Measurements from ENCODE around the gene CACNB2. TPM values are rescaled to one million over a fixed set of nuclear protein-coding genes. Genes with fewer than 3 reads are reported as not detected.

Gene CACNB2
- total RNA-seq, 2 experiments from 2014 or later, result not detected

DNA sequence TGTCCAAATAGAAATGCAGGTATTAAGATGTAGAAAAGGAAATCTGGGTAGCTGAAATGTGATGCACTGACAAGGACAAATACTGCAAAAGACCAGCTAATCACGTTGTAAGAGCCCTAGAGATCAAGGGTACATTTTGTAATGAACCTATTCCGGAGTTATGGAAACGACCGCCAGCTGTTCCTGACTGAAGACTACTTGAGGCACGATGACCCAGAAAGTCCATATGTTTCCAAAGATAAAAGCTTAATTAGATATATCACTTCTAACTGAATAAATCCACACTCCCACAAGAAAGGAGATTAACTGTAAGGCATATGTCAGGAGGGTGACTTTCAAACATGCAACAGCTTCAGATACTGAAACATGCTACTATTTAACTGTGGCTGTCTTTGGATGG is 257.7 kb downstream of the CACNB2 start:
- Mint-ChIP-seq H3K36me3 (ENCODE audit: low read depth) (no peaks in the 10 kb centered on the region), H3K27ac (no peak overlapping the region), H3K4me1 (peaks cover 9% of the 10 kb centered on the region), H3K4me3 (no peak overlapping the region), H3K9me3 (ENCODE audit: low read depth) (no peaks in the 10 kb centered on the region), H3K27me3 (peaks cover 5% of the 10 kb centered on the region)
- no peak for DNase-seq
- ChIA-PET CTCF (no interaction called here), POLR2A (no interaction called here)
- ATAC-seq, result no peak
- intact Hi-C loops (cut with DNase I, micrococcal nuclease), result no loop called here

DNA sequence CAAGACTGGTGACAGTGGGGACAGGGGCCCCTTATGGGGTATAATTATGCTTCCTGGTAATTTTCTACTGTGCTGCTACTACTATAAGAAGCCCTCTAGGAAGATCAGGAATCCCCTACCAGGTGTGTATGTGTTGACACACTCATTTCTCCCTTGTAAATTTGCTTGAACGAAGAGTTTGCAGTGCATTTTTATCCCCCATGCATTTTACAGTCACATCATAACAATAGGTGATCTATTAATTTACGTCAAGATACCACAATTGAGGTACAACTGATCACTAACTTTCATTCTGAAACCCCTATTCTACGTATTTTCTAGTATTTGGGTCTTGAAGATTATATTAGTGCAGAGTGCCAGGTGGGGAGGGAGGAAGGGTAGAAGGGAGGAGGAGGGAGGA is 258.9 kb downstream of the CACNB2 start:
- POLR2A ChIA-PET, result no interaction called here
- H3K4me1 Mint-ChIP-seq, result peaks cover 9% of the 10 kb centered on the region
- no peaks in the 10 kb centered on the region for H3K36me3 Mint-ChIP-seq (ENCODE audit: low read depth)
- no peaks in the 10 kb centered on the region for H3K9me3 Mint-ChIP-seq (ENCODE audit: low read depth)
- DNase-seq (no peak), ATAC-seq (no peak)
- peaks cover 5% of the 10 kb centered on the region for H3K27me3 Mint-ChIP-seq
- intact Hi-C loops (cut with DNase I, micrococcal nuclease), result no loop called here
- H3K27ac Mint-ChIP-seq, result no peak overlapping the region
- no peak overlapping the region for H3K4me3 Mint-ChIP-seq
- CTCF ChIA-PET, result interaction anchor here (0.6 kb wide), 1 partner anchor 1024 kb away, joined by 3 read pairs; no protein-coding TSS in a partner anchor

DNA sequence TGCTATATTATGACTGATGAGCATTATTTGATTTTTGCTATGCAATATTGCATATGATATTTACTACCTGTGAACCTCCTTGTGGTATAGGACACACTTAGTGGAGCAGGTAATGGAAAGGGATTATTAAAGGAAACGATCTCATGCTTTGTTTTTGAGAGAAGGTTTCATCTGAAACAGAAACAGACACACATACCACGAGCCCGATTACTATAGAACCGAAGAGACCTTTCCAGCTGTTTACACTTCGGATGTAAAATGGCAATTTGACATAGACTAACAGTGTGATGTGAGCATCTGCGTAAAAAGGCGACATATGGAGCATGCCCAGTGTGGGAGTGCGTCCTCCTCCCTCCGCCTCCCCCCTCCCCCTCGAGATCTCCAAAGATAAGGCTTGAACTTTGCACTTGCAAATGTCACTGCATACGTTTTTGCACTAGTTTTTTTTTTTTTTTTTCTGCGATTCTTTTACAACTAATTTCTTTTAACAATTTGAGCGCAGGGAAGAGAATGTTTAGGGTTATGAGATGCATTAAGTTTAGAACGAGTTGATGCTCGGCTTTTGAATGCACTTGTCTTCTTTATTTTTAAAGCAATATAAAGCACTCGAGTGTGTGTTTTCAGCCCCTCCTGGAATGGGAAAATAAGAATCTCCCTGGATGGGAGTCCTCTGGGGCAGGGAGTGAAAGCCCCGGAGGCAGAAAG is 260.1 kb downstream of the CACNB2 start:
- intact Hi-C loops (cut with DNase I, micrococcal nuclease), result no loop called here
- Mint-ChIP-seq H3K27me3 (peaks cover 5% of the 10 kb centered on the region), H3K4me3 (peak overlapping the region; percentile 19), H3K27ac (no peak overlapping the region), H3K4me1 (peaks cover 9% of the 10 kb centered on the region), H3K36me3 (ENCODE audit: low read depth) (no peaks in the 10 kb centered on the region), H3K9me3 (ENCODE audit: low read depth) (no peaks in the 10 kb centered on the region)
- ChIA-PET POLR2A (no interaction called here), CTCF (interaction anchor here (0.5 to 0.7 kb wide), 2 partner anchors 9 to 364 kb away, joined by 3 read pairs; no protein-coding TSS in a partner anchor)
- peak; percentile 32 for DNase-seq
- peak; percentile 39 for ATAC-seq

DNA sequence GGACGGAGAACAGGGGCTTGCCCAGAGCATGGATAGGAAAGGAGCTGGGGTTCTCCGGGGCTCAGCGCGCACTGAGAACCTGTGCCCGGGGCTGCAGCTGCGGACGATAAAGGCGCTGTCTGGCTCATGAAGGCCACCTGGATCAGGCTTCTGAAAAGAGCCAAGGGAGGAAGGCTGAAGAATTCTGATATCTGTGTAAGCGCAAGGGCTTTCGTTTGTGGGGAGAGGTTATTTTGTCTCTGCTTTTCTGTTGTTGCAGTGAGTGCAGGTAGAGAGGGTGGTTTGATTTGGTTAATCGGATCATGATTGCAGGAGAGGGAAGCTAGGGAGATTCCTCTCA is 260.7 kb downstream of the CACNB2 start:
- Mint-ChIP-seq H3K27ac (no peak overlapping the region), H3K9me3 (ENCODE audit: low read depth) (no peaks in the 10 kb centered on the region), H3K4me3 (peak overlapping the region; percentile 19), H3K36me3 (ENCODE audit: low read depth) (no peaks in the 10 kb centered on the region), H3K27me3 (peaks cover 5% of the 10 kb centered on the region), H3K4me1 (peaks cover 9% of the 10 kb centered on the region)
- intact Hi-C loops (cut with DNase I, micrococcal nuclease), result no loop called here
- CTCF ChIA-PET, result interaction anchor here (0.5 to 0.7 kb wide), 2 partner anchors 9 to 363 kb away, joined by 3 read pairs; no protein-coding TSS in a partner anchor
- ATAC-seq (no peak), DNase-seq (no peak)
- POLR2A ChIA-PET, result interaction anchor here (0.5 kb wide), 1 partner anchor 438 kb away, joined by 5 read pairs; no protein-coding TSS in a partner anchor

DNA sequence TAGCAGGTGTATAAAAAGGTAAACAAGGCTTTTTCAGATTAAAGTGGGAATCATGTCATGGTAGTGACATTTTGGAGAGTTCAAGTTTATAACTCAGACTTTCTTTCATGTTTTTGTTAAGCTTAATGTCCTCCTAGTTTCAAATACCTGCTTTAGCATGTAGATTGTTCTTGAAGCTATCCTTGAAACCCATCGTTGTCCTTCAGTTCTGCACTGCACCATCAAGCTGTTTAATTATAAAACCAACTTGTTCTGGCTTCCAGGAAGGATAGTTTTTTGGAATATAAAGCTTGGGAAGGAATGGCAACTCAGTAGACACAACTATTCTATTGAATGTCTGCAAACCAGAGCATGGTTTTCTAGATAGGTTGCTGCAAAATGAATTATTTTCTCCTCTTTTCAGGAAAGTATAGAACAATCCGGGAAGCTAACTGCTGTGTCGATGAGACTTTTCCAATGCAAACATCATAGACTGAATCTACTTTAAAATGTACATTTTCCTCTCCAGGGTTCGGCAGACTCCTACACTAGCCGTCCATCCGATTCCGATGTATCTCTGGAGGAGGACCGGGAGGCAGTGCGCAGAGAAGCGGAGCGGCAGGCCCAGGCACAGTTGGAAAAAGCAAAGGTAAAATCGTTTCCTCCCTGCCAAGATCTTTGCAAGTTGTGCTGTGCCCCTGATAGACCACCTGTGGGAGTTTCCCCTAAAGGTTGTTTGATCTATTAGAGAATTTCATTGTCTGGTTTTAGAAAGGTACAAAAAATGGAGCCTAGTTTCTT is 261.4 kb downstream of the CACNB2 start:
- H3K27ac Mint-ChIP-seq, result no peak overlapping the region
- ATAC-seq, result no peak
- intact Hi-C loops (cut with DNase I, micrococcal nuclease), result no loop called here
- H3K36me3 Mint-ChIP-seq (ENCODE audit: low read depth), result no peaks in the 10 kb centered on the region
- no peak overlapping the region for H3K4me3 Mint-ChIP-seq
- CTCF ChIA-PET, result no interaction called here
- peaks cover 9% of the 10 kb centered on the region for H3K4me1 Mint-ChIP-seq
- no peaks in the 10 kb centered on the region for H3K9me3 Mint-ChIP-seq (ENCODE audit: low read depth)
- DNase-seq, result no peak
- peaks cover 5% of the 10 kb centered on the region for H3K27me3 Mint-ChIP-seq
- POLR2A ChIA-PET, result interaction anchor here (0.5 kb wide), 1 partner anchor 438 kb away, joined by 5 read pairs; no protein-coding TSS in a partner anchor

DNA sequence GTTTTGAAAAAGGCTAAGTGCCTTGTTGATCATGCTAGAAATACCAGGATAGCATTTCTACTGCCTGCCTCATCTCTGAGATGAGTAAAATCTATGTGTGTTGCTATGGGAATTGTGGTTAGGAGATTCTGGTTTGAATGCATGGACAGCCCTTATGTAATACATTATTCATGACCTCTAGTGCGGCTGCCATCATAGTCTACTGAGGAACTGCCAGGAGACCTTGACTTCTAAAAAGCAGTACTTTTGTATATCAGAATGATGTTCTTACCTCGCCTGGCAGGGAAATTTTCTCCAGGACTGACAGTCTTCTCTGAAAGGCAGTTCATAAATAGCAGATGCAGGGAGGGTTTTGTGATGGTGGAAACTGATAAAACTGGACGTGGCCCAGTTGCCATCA is 262.6 kb downstream of the CACNB2 start:
- ChIA-PET POLR2A (no interaction called here), CTCF (no interaction called here)
- intact Hi-C loops (cut with DNase I, micrococcal nuclease), result no loop called here
- no peaks in the 10 kb centered on the region for H3K9me3 Mint-ChIP-seq (ENCODE audit: low read depth)
- H3K27me3 Mint-ChIP-seq, result peaks cover 5% of the 10 kb centered on the region
- no peak overlapping the region for H3K27ac Mint-ChIP-seq
- no peak for DNase-seq
- peaks cover 9% of the 10 kb centered on the region for H3K4me1 Mint-ChIP-seq
- ATAC-seq, result no peak
- H3K36me3 Mint-ChIP-seq (ENCODE audit: low read depth), result no peaks in the 10 kb centered on the region
- no peak overlapping the region for H3K4me3 Mint-ChIP-seq

DNA sequence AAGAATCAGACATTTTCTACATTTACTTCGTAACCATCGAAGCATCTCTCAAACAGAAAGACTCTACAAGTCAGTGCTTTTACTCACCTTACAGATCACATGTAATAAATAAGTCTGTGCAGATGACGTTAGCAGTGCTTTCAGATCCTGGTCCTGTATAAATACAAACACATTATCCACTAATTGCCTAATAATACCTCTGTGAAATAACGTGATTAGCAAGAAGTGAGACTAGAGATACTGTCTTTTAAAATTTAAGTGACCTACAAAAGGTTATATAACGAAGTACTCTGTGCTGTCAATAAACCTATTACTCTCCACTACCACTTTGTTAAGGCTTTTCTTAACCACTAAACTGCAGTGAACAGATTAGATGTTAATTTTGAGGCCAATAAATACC is 264.3 kb downstream of the CACNB2 start:
- no peak for ATAC-seq
- peaks cover 5% of the 10 kb centered on the region for H3K27me3 Mint-ChIP-seq
- no peak for DNase-seq
- H3K27ac Mint-ChIP-seq, result no peak overlapping the region
- H3K36me3 Mint-ChIP-seq (ENCODE audit: low read depth), result no peaks in the 10 kb centered on the region
- H3K4me3 Mint-ChIP-seq, result no peak overlapping the region
- peaks cover 9% of the 10 kb centered on the region for H3K4me1 Mint-ChIP-seq
- H3K9me3 Mint-ChIP-seq (ENCODE audit: low read depth), result no peaks in the 10 kb centered on the region
- POLR2A ChIA-PET, result no interaction called here
- intact Hi-C loops (cut with DNase I, micrococcal nuclease), result no loop called here
- CTCF ChIA-PET, result no interaction called here

DNA sequence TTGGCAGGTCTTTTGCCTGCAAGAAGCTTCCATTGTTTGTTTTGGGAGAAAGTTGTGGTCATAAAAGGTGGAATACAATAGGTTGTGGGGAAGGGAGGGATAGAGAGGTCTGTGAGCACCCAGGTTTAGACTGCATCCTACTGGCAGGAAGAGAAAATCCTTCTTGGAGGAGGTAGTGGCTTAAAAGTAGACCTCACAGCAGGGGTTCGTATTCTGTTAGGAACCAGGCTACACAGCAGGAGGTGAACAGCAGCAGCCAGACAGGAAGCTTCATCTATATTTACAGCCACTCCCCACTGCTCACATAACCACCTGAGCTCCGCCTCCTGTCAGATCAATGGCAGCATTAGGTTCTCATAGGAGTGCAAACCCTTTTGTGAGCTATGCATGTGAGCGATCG is 265.9 kb downstream of the CACNB2 start:
- Mint-ChIP-seq H3K4me1 (peaks cover under 1% of the 10 kb centered on the region), H3K27ac (no peak overlapping the region), H3K4me3 (no peak overlapping the region), H3K27me3 (peaks cover 2% of the 10 kb centered on the region), H3K36me3 (ENCODE audit: low read depth) (no peaks in the 10 kb centered on the region), H3K9me3 (ENCODE audit: low read depth) (no peaks in the 10 kb centered on the region)
- intact Hi-C loops (cut with DNase I, micrococcal nuclease), result no loop called here
- ChIA-PET CTCF (interaction anchor here (1.2 kb wide), 1 partner anchor 12 kb away, joined by 3 read pairs; no protein-coding TSS in a partner anchor), POLR2A (no interaction called here)
- ATAC-seq (no peak), DNase-seq (no peak)

DNA sequence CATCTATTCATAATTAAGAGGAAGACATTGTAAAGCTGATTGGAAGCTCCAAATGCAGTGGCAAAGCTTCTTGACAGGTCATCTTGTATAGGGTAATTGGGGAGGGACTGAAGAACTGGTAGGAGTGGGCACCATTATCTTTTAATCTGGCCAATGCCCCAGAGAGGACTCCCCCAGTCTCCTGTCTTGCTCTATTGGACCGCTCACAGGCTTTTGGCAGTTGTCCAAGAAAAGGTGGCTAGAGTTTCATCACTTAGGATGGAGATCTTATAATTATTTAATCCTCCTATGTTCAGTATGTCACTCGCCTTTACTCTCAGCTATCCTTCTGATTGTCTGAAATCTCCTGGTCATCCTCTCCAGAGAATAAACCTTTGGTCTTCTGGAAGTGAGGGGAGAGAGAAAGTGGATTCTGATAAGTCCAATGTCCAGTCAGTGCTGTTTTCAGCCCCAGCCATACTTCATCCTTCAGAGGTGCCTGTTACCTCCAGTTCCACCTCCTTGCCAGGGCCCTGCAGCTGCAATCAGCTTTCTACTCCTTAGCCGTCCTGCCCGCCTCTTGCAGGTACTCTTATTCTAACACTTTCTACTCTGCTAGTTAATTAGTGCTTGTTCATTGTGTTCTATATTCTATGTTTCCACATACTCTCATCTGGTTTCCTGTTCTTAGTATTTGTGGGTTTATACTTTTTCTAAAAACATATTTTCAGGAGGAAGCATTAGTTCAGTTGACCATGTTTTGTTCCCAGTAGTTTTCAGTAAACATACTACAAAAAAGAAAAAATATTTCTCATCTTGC is 269.6 kb downstream of the CACNB2 start:
- intact Hi-C loops (cut with DNase I, micrococcal nuclease), result no loop called here
- DNase-seq, result no peak
- no peak overlapping the region for H3K27ac Mint-ChIP-seq
- no peak overlapping the region for H3K4me3 Mint-ChIP-seq
- no peak for ATAC-seq
- H3K9me3 Mint-ChIP-seq (ENCODE audit: low read depth), result no peaks in the 10 kb centered on the region
- H3K36me3 Mint-ChIP-seq (ENCODE audit: low read depth), result no peaks in the 10 kb centered on the region
- CTCF ChIA-PET, result interaction anchor here (0.6 to 0.8 kb wide), 3 partner anchors 9 to 343 kb away, joined by 3 read pairs; no protein-coding TSS in a partner anchor
- POLR2A ChIA-PET, result no interaction called here
- H3K4me1 Mint-ChIP-seq, result no peaks in the 10 kb centered on the region
- peaks cover 2% of the 10 kb centered on the region for H3K27me3 Mint-ChIP-seq

DNA sequence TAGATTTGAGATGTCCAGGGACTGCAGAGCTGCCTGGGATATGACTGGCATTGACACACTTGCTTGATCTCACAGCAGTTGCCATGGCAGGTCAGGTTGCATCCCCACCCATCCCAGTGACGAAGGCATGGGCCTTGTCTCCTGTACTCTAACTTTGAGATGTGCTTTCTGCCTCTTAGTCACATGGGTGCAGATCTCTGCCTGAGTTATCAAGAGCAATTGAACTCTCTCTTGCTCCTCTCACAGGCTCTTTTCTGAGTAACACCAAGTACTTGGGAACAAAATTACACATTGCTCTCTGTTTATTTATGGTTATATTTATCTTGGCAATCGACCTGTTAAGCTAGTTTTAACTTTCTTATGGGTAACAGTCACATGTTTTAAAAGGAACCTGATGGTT is 273.8 kb downstream of the CACNB2 start:
- Mint-ChIP-seq H3K27ac (no peak overlapping the region), H3K4me1 (no peaks in the 10 kb centered on the region), H3K27me3 (peaks cover 5% of the 10 kb centered on the region), H3K9me3 (ENCODE audit: low read depth) (no peaks in the 10 kb centered on the region), H3K36me3 (ENCODE audit: low read depth) (no peaks in the 10 kb centered on the region), H3K4me3 (no peak overlapping the region)
- CTCF ChIA-PET, result no interaction called here
- POLR2A ChIA-PET, result no interaction called here
- no peak for DNase-seq
- ATAC-seq, result no peak
- intact Hi-C loops (cut with DNase I, micrococcal nuclease), result no loop called here

DNA sequence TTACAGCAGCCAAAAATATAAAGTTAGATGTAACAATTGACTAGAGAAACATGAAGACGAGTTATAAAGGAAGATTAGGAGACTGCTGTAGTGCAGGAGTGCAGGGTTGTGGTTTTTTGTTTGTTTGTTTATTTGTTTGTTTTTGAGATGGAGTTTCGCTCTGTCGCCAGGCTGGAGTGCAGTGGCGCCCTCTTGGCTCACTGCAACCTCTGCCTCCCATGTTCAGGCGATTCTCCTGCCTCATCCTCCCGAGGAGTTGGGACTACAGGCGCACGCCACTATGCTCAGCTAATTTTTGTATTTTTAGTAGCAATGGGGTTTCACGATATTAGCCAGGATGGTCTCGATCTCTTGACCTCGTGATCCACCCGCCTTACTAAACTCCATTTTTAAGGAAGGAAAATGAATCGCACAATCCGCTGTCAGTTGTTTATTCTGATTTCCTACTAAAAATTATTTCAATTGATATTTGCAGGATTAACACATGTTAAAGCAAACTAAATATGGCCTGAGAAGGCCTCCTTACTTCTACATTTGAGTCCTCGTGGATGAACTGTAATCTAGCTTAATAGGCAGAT is 277.8 kb downstream of the CACNB2 start:
- Mint-ChIP-seq H3K9me3 (ENCODE audit: low read depth) (no peaks in the 10 kb centered on the region), H3K36me3 (ENCODE audit: low read depth) (no peaks in the 10 kb centered on the region), H3K27ac (no peak overlapping the region), H3K4me1 (no peaks in the 10 kb centered on the region), H3K27me3 (peaks cover 5% of the 10 kb centered on the region), H3K4me3 (no peak overlapping the region)
- ChIA-PET POLR2A (no interaction called here), CTCF (no interaction called here)
- no peak for DNase-seq
- no peak for ATAC-seq
- intact Hi-C loops (cut with DNase I, micrococcal nuclease), result loop anchor here in 1 of 2 experiments (5.0 kb wide), 1 partner anchor 51 kb away; no protein-coding TSS in a partner anchor

Measured in activated CD4-positive, alpha-beta T cell treated with anti-CD3 and anti-CD28 coated beads for 36 hours (primary cell).